Measurements from ENCODE around the gene BNIP3.

The BNIP3 gene

GRCh38 chr10:131981429-131982184 is at the start of gene BNIP3:
Gene BNIP3, minus strand, starts transcription at chr10:131981923. Its CDS starts 117 bp downstream, at chr10:131981806.
- DNase-seq, result peak; percentile 79

DNA sequence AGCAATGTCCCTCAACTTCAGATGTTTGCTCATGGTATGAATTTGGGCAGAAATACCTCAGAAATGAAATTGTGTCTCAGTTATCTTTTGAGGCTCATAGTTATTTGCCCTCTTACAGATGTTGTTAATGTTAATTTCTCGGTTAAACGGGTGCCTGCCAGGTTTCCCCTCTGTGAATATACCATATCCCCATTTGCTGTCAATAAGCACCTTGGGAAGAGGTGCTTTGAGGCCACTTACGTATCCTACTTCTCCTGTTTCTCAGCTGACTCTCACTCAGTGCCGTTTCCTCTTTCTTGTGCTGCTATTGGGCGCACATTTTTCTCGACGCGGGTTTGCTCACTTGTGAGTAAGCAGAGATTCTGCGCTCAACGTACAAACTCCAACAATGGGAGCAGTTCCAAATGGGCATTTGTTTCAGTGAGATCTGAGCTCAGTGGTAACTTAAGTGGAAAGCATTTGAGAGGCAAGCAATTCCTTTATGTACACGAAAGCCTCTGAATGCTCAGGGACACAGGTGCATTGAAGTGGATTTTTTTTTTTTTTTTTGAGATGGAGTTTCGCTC is 49.3 kb upstream of the BNIP3 start:
- DNase-seq, result no peak

DNA sequence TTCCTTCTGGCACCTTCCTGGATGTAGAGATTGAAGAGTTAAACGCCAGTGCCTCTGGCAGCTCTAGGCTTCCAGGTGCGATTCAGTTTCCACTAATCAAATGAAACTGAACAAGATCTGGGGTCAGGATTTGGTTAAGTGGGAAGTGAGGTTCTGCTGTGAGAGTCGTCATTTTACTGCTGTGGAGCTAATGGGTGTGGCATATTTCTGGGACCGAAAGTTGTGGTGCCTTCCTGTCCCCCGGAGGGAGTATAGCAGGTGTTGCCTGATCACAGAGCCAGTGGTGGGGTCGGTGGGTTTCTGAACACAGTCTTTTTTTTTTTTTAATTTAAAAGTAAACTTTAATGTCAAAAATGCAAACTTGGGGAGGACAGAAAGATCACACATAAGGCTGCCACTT is 47.0 kb upstream of the BNIP3 start:
- no peak for DNase-seq

GRCh38 chr10:132027423-132027983 is 45.8 kb upstream of the BNIP3 start:
- DNase-seq, result no peak

- DNase-seq, result peak; percentile 68
Observed at GRCh38 chr10:132023092-132023811, 41.5 kb upstream of the BNIP3 start.

GRCh38 chr10:132022241-132022640 is 40.5 kb upstream of the BNIP3 start:
- no peak for DNase-seq

DNA sequence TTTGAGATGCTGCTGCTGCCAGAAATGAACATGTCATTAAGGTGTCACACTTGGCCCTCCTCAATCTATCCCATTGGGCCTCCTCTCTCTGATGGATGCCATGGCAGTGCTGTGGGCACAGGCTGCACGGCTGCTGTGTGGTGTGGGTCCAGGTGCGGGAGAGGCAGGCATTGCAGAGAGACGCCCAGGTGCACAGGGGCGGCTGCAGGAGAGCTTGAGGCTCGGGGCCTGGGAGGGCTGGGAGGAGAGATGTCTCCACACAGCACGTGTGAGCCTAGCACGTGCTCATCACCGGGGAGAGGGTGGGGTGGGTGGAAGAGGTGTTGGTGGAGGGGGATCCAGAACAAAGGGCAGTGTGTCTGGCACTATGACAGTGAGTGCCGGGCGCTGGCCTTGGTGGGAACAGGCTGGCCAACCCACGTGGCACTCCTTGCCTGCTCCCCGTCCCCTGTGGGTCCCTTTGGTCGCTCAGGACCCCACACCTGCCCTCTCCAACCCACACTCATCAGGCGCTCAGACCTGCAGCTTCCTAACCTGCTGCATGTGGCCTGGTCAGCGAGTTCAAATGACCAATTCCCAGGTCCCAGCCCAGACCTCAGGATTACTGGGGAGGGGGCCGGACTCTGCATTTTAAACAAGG is 39.9 kb upstream of the BNIP3 start:
- no peak for DNase-seq

GRCh38 chr10:132021046-132021445 is 39.3 kb upstream of the BNIP3 start:
- DNase-seq, result no peak

DNA sequence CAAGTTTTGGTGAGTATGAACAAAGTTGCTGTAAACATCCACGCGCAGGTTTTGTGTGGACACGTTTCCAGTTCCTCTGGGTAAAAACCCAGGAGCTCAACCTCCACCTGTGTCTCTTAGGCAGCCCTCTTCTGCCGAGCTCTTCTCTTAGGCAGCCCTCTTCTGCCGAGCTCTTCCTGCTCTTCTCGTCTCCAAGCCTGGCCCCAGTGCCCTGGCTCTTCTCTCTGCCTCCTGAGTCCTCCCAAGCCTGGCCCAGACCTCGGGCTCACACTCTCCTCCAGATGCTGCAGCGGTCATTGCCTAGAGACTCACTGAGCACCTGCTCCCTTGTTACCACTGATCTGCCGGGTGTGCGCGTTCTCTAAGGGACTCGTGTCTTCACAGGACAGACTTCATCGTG is 38.7 kb upstream of the BNIP3 start:
- no peak for DNase-seq

DNA sequence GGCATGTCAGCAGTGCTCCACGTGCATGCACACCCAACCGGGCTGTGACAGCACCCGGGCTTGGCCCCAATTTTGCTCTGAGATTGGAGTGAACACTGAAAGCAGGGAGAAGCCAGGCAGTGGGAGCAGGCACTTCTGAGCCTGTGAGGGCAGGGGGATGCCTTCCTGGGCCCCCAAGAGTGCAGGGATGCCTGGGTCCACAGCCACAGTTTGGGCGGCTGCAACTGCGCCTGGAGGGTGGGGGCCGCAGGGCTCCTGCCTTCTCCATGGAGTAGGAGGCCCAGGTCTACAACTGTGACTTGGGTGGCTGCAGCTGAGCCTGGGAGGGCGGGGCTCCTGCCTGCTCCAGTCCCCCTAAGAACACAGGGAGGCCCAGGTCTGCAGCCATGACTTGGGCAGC is 37.6 kb upstream of the BNIP3 start:
- no peak for DNase-seq

GRCh38 chr10:132018446-132018845 is 36.7 kb upstream of the BNIP3 start:
- no peak for DNase-seq

GRCh38 chr10:132016514-132016913 is 34.8 kb upstream of the BNIP3 start:
- no peak for DNase-seq

DNA sequence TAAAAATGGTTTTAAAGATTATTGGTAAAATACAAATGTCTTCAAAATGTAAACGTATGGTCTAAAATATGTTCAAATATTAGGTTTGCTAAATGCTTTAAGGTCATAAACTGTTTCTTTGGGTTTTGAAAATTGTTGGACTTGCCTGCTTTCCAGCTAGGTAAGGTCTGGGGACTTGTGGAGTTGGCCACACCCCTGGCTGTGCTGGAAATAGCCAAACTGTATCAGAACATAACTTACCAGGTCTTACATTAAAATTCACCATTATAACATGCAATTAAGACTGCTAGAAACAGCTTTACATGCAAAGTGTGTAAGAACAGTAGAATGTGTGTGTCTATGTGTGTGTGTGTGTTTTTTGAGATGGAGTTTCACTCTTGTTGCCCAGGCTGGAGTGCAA is 29.7 kb upstream of the BNIP3 start:
- DNase-seq, result no peak

DNA sequence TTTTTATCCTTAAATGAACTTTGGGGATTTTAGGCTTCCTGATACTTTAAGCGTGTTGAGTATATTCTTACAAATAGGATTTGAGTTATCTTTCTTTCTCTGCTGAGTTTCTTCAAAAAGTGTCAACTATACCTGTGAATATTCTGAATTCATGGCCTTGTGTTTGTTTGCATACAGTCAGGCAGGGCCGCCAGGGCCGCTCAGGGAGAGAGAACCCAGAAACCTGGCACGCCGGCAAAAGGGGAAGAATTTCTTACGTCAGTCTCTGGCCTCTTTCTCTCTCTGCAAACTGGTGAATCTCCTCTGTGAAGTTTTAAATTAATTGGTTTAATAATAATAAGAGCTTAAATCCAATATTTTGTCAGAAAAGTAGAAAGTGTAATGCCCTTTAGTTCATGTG is 29.3 kb upstream of the BNIP3 start:
- no peak for DNase-seq

DNA sequence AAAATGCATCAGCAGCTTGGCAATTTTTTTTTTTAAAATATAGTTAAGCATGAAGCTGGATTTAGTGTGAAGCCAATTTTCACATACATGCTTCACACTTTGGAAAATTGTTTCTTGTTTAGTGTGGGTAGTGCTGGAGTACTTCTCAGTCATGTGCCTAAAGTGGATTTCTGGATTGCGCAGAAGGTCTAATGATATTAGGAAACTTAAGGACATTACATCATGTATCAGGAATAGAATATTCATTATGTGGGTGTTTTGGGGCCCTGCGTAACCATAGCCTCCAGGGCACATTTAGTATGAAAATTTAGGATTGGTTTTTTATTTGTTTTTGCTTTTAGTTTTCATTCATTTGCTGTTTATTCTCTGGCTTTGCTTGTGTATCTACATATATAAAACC is 28.8 kb upstream of the BNIP3 start:
- DNase-seq, result no peak

DNA sequence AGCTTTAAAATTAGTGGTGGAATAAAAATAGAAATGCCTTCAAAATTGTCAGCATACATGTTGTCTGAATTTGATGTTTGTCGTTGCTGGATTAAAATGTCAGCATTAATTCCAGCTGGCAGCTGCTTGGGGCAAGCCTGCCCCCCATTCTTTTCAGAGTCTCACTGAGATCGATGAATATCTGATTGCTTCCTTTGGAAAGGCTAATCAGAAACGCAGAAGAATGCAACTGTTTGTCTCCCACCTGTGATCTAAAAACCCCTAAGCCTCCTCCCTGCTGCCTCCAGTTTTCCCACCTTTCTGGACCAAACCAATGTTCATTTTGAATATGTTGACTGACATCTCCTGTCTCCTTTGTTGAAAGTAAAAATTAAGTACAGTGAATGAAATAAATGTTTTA is 27.9 kb upstream of the BNIP3 start:
- DNase-seq, result no peak

DNA sequence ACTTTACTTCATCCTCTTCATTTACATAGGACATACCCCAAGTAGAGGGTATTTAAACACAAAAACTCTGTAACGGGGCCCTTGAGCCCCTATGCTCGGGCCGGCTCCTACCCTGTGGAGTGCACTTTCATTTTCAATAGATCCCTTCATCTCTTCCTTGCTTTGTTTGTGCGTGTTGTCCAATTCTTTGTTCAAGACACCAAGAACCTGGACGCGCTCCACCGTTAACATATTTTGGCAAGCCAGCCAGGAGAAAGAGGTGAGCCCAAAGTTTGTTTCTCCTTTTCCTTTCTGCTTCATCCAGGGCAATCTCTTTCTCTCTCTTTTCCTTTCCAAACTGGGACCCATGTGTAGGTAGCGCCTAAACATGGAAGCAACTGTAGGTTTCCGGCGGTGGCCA is 26.0 kb upstream of the BNIP3 start:
- no peak for DNase-seq

DNA sequence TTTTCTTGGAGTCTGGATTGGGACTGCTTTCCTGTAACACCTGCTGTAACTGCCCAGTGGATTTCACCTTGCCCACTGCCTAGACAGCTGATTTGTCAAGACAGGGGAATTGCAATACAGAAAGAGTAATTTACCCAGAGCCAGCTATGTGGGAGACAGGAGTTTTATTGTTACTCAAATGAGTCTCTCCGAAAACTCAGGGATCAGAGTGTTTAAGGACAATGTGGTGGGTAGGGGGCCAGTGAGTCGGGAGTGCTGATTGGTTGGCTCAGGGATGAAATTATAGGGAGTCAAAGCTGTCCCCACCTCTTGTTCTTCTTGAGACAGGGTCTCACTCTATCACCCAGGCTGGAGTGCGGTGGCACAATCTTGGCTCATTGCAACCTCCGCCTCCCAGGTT is 25.2 kb upstream of the BNIP3 start:
- DNase-seq, result no peak

DNA sequence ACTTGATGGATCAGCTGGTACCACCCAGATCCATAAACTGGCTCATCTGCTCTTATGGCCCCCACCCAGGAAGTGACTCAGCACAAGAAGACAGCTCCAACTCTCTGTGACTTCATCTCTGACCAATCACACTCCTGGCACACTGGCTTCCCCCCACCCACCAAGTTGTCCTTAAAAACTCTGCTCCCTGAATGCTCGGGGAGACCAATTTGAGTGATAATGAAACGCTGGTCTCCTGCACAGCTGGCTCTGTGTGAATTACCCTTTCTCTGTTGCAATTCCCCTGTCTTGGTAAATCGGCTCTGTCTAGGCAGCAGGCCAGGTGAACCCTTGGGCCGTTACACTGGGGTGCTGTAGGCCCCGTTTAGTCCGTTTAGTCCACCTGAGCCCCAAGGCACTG is 23.4 kb upstream of the BNIP3 start:
- no peak for DNase-seq

DNA sequence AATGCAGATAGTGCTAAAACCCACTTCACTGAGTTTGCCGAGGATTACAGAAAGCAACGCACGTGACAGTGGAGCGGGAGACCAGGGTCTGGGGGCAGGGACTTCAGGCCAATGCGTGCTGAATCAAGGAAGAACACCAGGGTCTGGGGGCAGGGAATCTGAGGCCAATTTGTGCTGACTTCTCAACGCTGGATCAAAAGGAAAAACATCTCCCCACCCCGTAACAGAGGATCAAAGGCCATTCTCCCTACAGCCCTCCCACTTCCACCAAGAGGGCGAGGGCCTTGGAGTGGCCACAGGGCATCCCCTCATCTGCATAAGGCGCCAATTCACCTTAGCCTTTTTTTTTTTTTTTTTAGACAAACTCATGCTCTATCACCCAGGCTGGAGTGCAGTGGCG is 22.3 kb upstream of the BNIP3 start:
- no peak for DNase-seq

- no peak for DNase-seq
Observed at GRCh38 chr10:132003282-132003924, 21.7 kb upstream of the BNIP3 start.

- no peak for DNase-seq
Observed at GRCh38 chr10:132002004-132002403, 20.3 kb upstream of the BNIP3 start.

Measured in MV-4-11 (cell line).